Measurements from ENCODE around the gene KIF5A.
"Not testable (repeated sequence)": the region's sequence is repeated elsewhere in the genome, so short reads cannot be mapped to it uniquely, and the experiment has no call there.

KIF5A gene

DNA sequence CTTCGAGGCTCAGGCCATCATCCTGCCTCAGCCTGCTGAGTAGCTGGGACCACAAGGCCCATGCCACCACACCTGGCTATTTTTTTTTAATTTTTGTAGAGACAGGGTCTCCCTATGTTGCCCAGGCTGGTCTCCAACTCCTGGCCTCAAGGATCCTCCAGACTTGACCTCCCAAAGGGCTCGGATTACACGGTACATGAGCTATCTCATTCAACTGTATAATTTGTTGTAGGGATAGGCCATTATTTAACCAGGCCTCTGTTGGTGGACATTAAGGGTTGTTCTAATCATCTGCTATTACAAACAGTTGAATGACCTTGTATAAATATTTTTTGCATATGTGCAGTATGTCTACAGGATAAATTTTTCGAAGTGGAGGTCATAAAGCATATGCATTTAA is 9.0 kb downstream of the KIF5A start:
- no peak for DNase-seq

DNA sequence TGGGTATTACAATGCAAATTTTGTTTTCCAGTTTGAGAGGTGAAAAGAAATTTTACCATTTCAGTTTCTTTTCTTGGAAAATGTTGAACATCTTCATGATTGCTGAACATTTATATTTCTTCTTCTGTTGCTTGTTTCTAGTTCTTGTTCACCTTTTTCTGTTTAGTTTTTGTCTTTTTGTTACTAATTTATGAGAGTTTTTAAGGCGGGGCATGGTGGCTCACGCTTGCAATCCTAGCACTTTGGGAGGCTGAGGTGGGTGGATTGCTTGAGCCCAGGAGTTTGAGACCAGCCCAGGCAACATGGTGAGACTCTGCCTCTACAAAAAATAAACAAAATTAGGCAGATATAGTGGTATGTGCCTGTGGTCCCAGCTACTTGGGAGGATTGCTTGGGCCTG is 10.7 kb downstream of the KIF5A start:
- no peak for DNase-seq

DNA sequence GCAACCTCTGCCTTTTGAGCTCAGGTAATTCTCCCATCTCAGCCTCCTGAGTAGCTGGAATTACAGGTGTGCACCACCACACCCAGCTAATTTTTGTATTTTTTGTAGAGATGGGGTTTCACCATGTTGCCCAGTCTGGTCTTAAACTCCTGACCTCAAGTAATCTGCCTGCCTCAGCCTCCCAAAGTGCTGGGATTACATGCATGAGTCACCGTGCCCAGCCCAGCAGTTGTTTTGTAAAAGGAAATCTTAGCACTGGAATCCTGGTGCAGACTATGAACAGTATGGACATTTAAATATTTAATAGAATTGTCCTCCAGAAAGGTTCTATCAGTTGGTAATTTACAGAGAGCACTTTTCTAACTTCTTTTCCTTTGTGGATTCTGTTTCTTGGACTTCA is 11.3 kb downstream of the KIF5A start:
- DNase-seq, result not testable (repeated sequence)

DNA sequence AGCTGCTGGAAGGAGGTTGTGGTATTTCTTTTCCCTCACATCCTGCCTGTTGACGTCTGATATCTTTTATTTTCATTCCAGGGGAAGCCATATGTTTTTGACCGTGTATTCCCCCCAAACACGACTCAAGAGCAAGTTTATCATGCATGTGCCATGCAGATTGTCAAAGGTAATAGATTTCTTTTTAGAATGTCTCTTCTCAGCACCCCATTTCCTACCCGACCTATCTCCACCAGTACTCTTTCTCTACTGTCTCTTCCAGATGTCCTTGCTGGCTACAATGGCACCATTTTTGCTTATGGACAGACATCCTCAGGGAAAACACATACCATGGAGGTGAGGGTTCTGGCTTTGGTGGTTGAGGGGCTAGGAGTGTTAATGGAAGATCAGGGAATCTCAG is 13.5 kb downstream of the KIF5A start:
- no peak for DNase-seq

DNA sequence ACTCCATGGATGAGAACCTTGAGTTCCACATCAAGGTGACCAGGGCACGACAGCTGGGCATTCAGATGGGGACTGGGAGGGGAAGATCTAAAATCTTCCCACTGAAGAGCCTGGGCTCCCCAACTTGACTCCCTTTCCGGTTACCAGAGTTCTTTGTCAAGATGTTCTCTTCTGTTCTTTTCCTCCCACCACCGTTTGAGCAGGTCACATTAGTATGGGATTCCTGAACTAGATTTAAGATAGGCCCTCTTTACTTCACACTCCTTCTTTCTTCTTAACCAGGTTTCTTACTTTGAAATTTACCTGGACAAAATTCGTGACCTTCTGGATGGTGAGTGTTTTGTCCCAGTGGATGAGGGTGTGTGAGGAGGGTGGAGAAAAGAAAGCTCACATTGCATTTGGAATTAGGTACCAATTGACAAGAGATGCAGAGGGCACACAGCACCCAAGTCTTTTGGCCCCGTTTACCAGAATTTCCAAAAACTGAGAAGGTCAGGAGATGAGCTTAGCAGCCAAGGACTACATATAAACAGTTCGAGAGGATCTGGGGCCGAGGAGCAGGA is 14.4 kb downstream of the KIF5A start:
- DNase-seq, result no peak

DNA sequence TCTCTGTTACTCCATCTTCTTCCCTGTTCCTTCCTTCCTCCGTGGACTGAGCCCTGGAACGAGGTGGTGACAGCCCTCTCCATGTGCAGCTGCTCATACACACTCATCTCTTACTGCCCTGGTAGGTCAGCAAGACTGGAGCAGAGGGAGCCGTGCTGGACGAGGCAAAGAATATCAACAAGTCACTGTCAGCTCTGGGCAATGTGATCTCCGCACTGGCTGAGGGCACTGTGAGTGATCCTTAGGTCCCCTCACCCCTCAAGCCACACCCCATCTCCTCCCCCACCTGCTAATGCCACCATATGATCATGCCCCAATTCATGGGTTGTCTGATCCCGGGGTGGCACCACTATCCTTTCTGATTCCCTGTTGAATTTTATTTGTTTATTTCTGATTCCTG is 19.0 kb downstream of the KIF5A start:
- DNase-seq, result no peak

DNA sequence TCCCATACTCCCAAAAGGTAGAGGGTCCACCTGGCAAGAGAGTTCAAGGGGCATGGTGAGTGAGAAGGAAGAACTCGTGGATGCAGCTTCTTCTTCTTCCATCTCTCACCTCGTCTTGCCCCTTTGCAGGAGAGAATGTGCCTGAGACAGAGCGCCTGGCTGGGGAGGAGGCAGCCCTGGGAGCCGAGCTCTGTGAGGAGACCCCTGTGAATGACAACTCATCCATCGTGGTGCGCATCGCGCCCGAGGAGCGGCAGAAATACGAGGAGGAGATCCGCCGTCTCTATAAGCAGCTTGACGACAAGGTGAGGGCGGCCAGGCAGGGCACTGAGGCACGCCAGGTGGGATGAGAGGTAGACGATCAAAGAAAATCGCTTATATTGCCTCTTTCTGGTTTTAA is 20.0 kb downstream of the KIF5A start:
- DNase-seq, result no peak

DNA sequence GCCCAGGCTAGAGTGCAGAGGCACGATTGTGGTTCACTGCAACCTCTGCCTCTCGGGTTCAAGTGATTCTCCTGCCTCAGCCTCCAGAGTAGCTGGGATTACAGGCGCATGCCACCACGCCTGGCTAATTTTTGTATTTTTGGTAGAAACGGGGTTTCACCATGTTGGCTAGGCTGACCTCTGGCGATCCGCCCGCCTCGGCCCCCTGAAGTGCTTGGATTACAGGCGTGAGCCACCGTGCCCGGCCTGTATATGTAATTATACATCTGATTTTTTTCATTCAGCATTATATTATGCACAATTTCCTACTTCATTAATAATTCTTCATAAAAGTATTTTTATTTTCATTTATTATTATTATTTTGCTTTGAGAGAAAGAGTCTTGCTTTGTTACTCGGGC is 20.6 kb downstream of the KIF5A start:
- not testable (repeated sequence) for DNase-seq

DNA sequence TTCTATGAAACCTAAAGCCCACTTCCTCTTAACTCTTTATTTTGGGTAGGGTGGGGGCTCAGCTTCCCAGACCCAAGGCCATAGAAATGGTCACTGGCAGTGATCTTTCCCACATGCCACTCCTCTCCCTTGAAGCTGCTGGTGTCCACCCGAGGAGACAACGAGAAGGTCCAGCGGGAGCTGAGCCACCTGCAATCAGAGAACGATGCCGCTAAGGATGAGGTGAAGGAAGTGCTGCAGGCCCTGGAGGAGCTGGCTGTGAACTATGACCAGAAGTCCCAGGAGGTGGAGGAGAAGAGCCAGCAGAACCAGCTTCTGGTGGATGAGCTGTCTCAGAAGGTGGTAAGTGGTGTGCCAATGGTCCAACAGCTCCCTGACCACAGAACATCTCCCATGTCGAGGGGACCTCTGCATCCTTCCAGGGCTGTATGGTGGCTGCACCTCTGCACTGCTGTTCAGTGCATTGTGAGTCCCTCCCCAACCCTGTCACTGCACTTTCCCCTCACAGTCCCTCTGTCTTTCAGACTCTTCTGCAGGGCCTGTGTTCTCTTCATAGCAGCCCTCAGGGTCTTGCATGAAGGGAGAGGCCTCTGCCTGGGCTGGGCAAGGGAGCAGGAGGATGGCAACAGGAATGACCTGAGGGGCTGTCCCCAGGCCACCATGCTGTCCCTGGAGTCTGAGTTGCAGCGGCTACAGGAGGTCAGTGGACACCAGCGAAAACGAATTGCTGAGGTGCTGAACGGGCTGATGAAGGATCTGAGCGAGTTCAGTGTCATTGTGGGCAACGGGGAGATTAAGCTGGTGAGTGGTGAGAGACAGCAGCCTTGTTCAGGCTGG is 22.3 kb downstream of the KIF5A start:
- DNase-seq, result no peak

DNA sequence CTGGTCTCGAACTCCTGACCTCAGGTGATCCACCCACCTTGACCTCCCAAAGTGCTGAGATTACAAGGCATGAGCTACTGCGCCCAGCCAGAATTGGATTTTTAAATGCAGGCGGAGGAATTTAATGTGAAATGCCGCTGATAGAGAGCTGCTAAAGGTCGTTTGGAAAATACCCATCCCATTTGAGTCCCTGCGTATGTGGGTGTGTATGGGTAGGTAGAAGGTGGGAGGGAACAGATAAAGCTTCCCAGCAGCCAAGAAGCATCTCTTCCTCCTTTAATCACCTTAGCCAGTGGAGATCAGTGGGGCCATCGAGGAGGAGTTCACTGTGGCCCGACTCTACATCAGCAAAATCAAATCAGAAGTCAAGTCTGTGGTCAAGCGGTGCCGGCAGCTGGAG is 25.0 kb downstream of the KIF5A start:
- no peak for DNase-seq

DNA sequence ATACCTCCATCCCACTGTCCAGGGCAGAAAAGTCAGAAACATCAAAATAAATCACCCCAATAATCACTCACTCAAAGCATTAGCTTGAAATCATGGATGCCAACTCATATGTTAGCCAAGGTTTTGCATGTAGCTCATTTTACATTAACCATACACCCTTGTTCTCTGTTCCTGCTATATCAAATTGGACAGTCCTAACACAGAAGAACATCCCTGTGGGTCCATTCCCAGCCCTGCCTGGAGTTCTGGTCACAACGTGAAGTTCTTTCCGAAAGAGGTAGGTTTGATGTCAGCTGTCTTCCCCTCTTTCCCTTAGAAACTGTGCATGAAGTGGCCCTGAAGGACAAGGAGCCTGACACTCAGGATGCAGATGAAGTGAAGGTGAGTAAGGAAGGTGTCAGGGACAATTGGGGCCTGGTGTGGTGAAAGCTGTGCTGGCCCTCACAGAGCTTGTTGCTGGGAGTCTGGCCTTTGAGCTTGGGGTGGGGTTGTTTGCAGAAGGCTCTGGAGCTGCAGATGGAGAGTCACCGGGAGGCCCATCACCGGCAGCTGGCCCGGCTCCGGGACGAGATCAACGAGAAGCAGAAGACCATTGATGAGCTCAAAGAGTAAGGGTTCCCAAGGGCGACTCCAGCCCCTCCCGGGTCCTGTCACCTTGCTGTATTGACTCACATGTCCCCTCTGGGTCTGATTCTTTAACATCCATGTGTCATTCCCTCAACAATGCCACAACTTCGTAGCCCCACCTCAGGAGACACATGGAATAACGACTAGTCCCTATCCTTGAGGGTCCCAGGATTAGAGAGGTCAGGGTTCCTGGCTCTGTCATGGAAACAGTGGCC is 26.1 kb downstream of the KIF5A start:
- DNase-seq, result no peak

DNA sequence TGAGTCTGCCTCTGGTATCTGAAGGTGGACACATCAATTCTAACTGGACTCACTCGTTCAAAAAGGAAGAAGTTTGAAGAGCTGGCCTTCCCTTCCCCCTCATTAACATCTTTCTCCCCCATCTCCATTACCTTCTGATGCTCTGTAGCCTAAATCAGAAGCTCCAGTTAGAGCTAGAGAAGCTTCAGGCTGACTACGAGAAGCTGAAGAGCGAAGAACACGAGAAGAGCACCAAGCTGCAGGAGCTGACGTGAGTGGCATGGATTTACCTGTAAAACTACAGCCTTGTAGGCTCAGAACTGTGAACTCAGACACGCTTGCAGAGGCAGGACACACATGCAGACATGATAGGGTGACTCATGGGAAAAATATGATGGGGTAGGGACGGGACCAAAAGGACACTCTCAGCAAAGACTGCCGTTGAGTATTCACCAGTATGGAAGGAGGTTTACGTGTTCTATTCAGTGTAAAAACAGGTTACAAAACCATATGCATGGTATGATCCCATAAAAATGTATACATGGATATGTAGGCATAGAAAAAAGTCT is 26.8 kb downstream of the KIF5A start:
- DNase-seq, result no peak

DNA sequence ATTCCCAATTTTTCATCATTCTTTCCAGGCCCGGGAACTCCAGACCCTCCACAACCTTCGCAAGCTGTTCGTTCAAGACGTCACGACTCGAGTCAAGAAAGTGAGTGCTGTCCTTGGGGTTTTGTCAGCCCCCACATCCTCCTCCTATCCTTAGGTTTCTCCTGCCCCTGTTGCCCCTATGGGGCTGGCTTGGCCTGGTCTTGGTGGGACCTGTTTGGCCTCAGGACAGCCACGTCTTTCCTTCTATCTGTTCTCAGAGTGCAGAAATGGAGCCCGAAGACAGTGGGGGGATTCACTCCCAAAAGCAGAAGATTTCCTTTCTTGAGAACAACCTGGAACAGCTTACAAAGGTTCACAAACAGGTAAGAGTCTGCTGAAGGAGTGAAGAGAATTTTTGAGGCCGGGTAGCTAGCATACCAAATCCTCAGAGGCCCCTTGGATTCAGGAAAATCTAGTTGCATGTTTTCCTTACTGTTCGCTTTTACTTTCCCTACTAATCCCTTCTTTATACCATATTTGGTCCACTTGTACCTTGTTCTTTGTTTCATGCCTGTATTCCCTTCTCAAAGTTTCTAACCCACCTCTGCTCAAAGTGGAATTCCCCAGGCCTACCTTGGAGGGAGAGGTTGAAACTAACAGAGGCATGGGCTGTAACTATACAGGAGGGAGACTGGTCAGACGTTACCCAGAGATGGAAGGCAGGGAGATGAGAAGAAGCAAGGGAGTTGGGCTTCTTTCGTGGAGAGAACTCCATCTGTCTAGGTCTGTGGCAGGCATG is 28.3 kb downstream of the KIF5A start:
- no peak for DNase-seq

DNA sequence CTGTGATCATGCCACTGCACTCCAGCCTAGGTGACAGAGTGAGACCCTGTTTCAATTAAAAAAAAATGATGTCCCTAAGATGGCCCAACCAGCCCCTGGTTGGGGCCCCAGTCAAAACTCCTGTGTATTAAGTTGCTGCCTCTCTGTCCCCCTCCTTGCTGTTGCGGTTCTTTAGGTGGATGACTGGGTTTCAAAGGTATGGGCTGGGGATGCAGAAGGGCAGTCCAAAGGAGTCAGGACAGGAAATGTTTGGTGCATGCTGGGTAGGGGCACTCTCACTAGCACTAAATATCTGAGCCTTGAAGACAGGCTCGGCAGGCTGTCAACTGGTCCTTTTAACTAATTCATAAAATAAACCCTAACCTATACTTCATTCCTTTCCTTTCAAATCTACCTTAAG is 29.2 kb downstream of the KIF5A start:
- no peak for DNase-seq

DNA sequence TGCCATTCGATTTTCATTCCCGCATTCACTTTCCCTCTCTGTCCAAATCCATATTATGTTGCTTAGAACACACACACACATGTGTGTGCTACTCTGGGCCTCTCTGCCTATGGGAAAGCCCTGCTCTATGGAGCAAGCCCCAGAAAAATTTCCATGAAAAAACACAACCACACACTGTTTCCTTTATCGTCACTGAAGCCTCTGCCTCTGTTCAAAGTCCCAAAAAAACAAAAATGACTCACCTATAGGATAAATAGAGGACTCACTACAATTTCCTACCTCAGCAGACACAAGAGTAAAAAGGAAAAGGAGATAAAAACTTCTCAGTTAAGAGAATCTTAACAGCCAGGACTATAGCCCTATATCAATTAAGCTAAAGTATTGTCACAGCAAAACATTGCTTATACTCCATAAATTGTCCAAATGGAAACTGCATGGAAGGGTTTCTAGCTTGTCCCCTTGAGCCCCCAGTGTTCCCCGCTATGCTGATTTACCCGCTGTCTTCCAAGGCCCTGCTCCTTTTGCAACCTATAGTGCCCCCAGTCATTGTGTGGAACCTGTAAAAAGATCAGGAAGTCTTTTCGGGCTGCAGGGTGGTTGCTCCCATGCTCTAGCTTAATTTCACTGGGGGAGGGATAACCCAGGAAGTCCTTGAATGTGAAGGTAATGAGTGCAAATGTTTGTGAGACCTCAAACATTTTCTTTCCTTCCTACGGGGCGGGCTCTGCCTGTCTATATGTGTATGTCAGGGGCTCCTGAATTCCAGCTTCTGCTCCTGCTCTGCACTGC is 30.0 kb downstream of the KIF5A start:
- no peak for DNase-seq

DNA sequence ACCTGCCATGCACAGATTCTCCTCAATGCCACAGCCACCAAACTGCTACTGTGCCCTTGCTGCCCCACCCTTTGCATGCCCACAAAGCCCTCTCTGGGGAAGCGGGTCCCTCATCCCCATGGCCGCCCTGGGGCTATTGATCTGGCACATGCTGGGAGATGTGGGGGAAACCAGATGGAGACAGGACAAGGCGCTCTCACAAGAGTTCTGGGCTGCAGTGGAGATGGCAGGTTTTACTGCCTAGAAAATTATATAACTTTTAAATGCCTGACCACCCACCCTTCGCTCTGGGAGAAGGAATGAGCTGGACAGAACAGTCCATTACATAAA is 30.6 kb downstream of the KIF5A start:
- no peak for DNase-seq

DNA sequence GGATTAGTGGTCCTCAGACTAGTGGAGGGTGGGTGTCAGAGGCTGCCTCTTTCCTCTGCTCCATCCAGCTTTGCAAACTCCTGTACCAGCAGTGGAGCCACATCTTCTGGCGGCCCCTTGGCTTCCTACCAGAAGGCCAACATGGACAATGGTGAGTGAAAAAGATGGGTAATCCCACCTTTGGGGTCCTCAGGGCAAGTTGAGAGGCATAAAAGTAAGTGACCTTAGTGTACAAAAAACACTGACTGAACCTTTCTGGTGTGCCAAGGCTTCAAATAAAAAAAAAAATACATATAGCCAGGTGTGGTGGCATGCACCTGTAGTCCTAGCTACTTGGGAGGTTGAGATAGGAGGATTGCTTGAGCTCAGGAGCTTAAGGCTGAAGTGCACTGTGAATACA is 32.0 kb downstream of the KIF5A start:
- DNase-seq, result no peak

DNA sequence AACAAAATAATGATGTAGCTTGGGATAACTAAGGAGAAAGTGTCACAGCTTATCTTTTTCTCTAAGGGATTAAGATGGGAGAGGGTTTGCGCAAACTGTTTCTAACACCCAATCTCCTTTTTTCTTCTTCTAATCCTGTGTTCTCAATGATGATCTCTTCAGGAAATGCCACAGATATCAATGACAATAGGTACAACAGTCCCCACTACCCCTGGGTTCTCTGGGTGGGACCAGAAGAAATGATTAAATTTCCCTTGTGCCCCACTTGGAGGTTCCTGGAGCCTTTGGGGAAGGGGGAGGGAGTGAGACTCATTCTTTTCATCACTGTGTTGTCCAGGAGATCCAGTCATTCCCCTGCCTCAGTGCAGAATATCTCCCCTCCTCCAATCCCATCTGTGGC is 32.6 kb downstream of the KIF5A start:
- no peak for DNase-seq

DNA sequence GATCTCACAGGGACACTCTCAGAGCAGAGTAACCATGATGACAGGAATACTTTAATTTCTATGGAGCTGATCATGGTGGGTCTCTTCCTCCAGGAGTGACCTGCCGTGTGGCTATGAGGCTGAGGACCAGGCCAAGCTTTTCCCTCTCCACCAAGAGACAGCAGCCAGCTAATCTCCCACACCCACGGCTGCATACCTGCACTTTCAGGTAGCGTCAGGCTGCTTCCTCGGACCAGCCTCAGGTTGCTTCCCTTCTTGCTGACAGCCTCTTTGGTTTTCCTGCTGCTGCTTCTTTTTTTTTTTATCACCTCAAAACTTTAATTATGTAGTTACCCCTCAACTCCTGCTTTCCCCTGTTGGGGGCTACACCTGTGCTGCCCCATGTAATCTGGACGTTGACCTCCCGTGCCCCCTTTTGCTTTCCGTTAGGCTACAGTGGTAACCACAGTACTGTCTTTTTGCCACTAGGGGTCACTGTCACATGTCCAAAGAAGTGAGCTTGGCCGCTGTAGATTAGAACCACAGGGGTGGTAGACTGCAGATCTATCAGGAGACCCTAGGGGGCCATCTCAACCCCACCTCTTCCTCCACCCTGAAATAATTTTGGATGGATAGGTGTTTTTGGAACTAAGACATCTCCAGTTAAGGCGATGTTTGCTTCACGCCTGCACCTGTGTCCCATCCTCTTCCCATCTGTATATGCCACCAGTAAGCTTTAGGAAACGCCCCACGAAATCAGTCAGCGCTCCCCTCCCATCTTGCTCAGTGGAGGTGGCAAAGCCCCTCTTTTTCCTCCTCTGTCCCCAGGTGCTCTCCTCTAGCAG is 33.4 kb downstream of the KIF5A start:
- DNase-seq, result peak; percentile 38

DNA sequence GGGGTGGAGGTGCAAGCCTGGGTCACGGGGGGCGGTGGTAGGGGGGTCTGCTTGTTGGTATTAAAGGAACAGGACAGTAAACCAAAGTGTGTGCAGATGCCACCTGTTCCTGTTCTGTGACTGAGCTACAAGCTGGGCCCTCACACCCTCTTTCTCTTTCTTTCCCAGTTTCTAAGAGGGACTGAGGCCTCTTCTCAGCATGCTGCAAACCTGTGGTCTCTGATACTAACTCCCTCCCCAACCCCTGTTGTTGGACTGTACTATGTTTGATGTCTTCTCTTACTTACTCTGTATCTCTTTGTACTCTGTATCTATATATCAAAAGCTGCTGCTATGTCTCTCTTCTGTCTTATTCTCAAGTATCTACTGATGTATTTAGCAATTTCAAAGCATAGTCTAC is 34.2 kb downstream of the KIF5A start:
- no peak for DNase-seq

DNA sequence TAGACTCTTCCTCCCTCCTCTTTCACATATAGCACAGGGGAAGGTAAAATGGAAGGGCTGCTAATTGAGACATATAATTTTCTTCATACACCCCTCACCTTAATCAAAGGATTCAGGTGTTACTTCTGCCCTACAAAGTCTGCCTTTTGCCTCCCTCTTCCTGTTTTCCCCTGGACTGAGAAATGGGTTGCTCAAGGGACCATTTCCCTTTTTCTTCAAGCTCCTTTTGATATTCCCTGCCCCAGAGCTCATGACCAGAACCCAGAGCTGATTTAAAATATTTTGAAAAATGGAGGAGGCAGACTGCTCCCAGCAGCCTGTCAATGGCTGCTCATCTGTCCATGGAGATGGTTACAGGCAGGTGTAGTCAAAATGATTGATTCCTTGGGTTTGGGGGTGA is 34.8 kb downstream of the KIF5A start:
- no peak for DNase-seq

Measured in stimulated activated CD4-positive, alpha-beta T cell treated with anti-CD3 and anti-CD28 coated beads, Interleukin-12 subunit alpha, Interleukin-12 subunit beta, amount 100 ng/mL, for 4 hours (primary cell).